Measurements from ENCODE around the gene PKHD1.

Gene PKHD1

GRCh38 chr6:51910851-51911250, 176.6 kb downstream of the PKHD1 start:
- Histone ChIP-seq H3K4me3 (ENCODE audit: low read depth, low read length) (no peak overlapping the region), H3K9ac (ENCODE audit: low read depth, low read length) (no peak overlapping the region), H3K9me3 (ENCODE audit: control insufficient read depth, insufficient read depth, low read length) (no peaks in the 10 kb centered on the region), H3K4me1 (ENCODE audit: control insufficient read depth, insufficient read depth, low read length) (peaks cover 4% of the 10 kb centered on the region), H3K27me3 (ENCODE audit: control insufficient read depth, insufficient read depth, low read length) (no peaks in the 10 kb centered on the region), H3K36me3 (ENCODE audit: control insufficient read depth, insufficient read depth, low read length) (no peaks in the 10 kb centered on the region)

- no peak overlapping the region for H3K9ac ChIP-seq (ENCODE audit: low read depth, low read length)
- H3K4me1 ChIP-seq (ENCODE audit: control insufficient read depth, insufficient read depth, low read length) = peaks cover 4% of the 10 kb centered on the region
- no peaks in the 10 kb centered on the region for H3K9me3 ChIP-seq (ENCODE audit: control insufficient read depth, insufficient read depth, low read length)
- H3K4me3 ChIP-seq (ENCODE audit: low read depth, low read length) = no peak overlapping the region
- no peaks in the 10 kb centered on the region for H3K36me3 ChIP-seq (ENCODE audit: control insufficient read depth, insufficient read depth, low read length)
- H3K27me3 ChIP-seq (ENCODE audit: control insufficient read depth, insufficient read depth, low read length) = no peaks in the 10 kb centered on the region
Observed at GRCh38 chr6:51908243-51908642, 179.2 kb downstream of the PKHD1 start.

- Histone ChIP-seq H3K4me1 (ENCODE audit: control insufficient read depth, insufficient read depth, low read length) (no peaks in the 10 kb centered on the region), H3K4me3 (ENCODE audit: low read depth, low read length) (no peak overlapping the region), H3K36me3 (ENCODE audit: control insufficient read depth, insufficient read depth, low read length) (no peaks in the 10 kb centered on the region), H3K9me3 (ENCODE audit: control insufficient read depth, insufficient read depth, low read length) (no peaks in the 10 kb centered on the region), H3K27me3 (ENCODE audit: control insufficient read depth, insufficient read depth, low read length) (no peaks in the 10 kb centered on the region), H3K9ac (ENCODE audit: low read depth, low read length) (no peak overlapping the region)
Observed at GRCh38 chr6:51901766-51902764, 185.3 kb downstream of the PKHD1 start.

GRCh38 chr6:51893366-51893765, 194.0 kb downstream of the PKHD1 start:
- Histone ChIP-seq H3K9ac (ENCODE audit: low read depth, low read length) (no peak overlapping the region), H3K4me3 (ENCODE audit: low read depth, low read length) (no peak overlapping the region), H3K4me1 (ENCODE audit: control insufficient read depth, insufficient read depth, low read length) (no peaks in the 10 kb centered on the region), H3K36me3 (ENCODE audit: control insufficient read depth, insufficient read depth, low read length) (no peaks in the 10 kb centered on the region), H3K9me3 (ENCODE audit: control insufficient read depth, insufficient read depth, low read length) (no peaks in the 10 kb centered on the region), H3K27me3 (ENCODE audit: control insufficient read depth, insufficient read depth, low read length) (no peaks in the 10 kb centered on the region)

- H3K36me3 ChIP-seq (ENCODE audit: control insufficient read depth, insufficient read depth, low read length) = no peaks in the 10 kb centered on the region
- no peaks in the 10 kb centered on the region for H3K9me3 ChIP-seq (ENCODE audit: control insufficient read depth, insufficient read depth, low read length)
- H3K9ac ChIP-seq (ENCODE audit: low read depth, low read length) = no peak overlapping the region
- no peaks in the 10 kb centered on the region for H3K27me3 ChIP-seq (ENCODE audit: control insufficient read depth, insufficient read depth, low read length)
- H3K4me1 ChIP-seq (ENCODE audit: control insufficient read depth, insufficient read depth, low read length) = no peaks in the 10 kb centered on the region
- no peak overlapping the region for H3K4me3 ChIP-seq (ENCODE audit: low read depth, low read length)
Observed at GRCh38 chr6:51892750-51893149, 194.7 kb downstream of the PKHD1 start.

- H3K4me3 ChIP-seq (ENCODE audit: low read depth, low read length) = no peak overlapping the region
- no peaks in the 10 kb centered on the region for H3K36me3 ChIP-seq (ENCODE audit: control insufficient read depth, insufficient read depth, low read length)
- no peaks in the 10 kb centered on the region for H3K27me3 ChIP-seq (ENCODE audit: control insufficient read depth, insufficient read depth, low read length)
- no peak overlapping the region for H3K9ac ChIP-seq (ENCODE audit: low read depth, low read length)
- no peaks in the 10 kb centered on the region for H3K4me1 ChIP-seq (ENCODE audit: control insufficient read depth, insufficient read depth, low read length)
- no peaks in the 10 kb centered on the region for H3K9me3 ChIP-seq (ENCODE audit: control insufficient read depth, insufficient read depth, low read length)
Observed at GRCh38 chr6:51892339-51892738, 195.1 kb downstream of the PKHD1 start.

GRCh38 chr6:51891784-51892183, 195.6 kb downstream of the PKHD1 start:
- Histone ChIP-seq H3K36me3 (ENCODE audit: control insufficient read depth, insufficient read depth, low read length) (no peaks in the 10 kb centered on the region), H3K27me3 (ENCODE audit: control insufficient read depth, insufficient read depth, low read length) (no peaks in the 10 kb centered on the region), H3K4me3 (ENCODE audit: low read depth, low read length) (no peak overlapping the region), H3K4me1 (ENCODE audit: control insufficient read depth, insufficient read depth, low read length) (no peaks in the 10 kb centered on the region), H3K9ac (ENCODE audit: low read depth, low read length) (no peak overlapping the region), H3K9me3 (ENCODE audit: control insufficient read depth, insufficient read depth, low read length) (no peaks in the 10 kb centered on the region)

- Histone ChIP-seq H3K9me3 (ENCODE audit: control insufficient read depth, insufficient read depth, low read length) (no peaks in the 10 kb centered on the region), H3K4me1 (ENCODE audit: control insufficient read depth, insufficient read depth, low read length) (peaks cover 11% of the 10 kb centered on the region), H3K27me3 (ENCODE audit: control insufficient read depth, insufficient read depth, low read length) (no peaks in the 10 kb centered on the region), H3K9ac (ENCODE audit: low read depth, low read length) (no peak overlapping the region), H3K4me3 (ENCODE audit: low read depth, low read length) (no peak overlapping the region), H3K36me3 (ENCODE audit: control insufficient read depth, insufficient read depth, low read length) (no peaks in the 10 kb centered on the region)
Observed at GRCh38 chr6:51887859-51888258, 199.6 kb downstream of the PKHD1 start.

- no peak overlapping the region for H3K4me3 ChIP-seq (ENCODE audit: low read depth, low read length)
- no peak overlapping the region for H3K9ac ChIP-seq (ENCODE audit: low read depth, low read length)
- no peaks in the 10 kb centered on the region for H3K27me3 ChIP-seq (ENCODE audit: control insufficient read depth, insufficient read depth, low read length)
- H3K9me3 ChIP-seq (ENCODE audit: control insufficient read depth, insufficient read depth, low read length) = no peaks in the 10 kb centered on the region
- H3K4me1 ChIP-seq (ENCODE audit: control insufficient read depth, insufficient read depth, low read length) = peaks cover 11% of the 10 kb centered on the region
- H3K36me3 ChIP-seq (ENCODE audit: control insufficient read depth, insufficient read depth, low read length) = no peaks in the 10 kb centered on the region
Observed at GRCh38 chr6:51885957-51886356, 201.5 kb downstream of the PKHD1 start.

- H3K4me3 ChIP-seq (ENCODE audit: low read depth, low read length) = no peak overlapping the region
- no peaks in the 10 kb centered on the region for H3K4me1 ChIP-seq (ENCODE audit: control insufficient read depth, insufficient read depth, low read length)
- no peaks in the 10 kb centered on the region for H3K36me3 ChIP-seq (ENCODE audit: control insufficient read depth, insufficient read depth, low read length)
- H3K27me3 ChIP-seq (ENCODE audit: control insufficient read depth, insufficient read depth, low read length) = no peaks in the 10 kb centered on the region
- H3K9me3 ChIP-seq (ENCODE audit: control insufficient read depth, insufficient read depth, low read length) = no peaks in the 10 kb centered on the region
- H3K9ac ChIP-seq (ENCODE audit: low read depth, low read length) = no peak overlapping the region
Observed at GRCh38 chr6:51868591-51869355, 218.6 kb downstream of the PKHD1 start.

GRCh38 chr6:51866867-51867266, 220.5 kb downstream of the PKHD1 start:
- Histone ChIP-seq H3K4me1 (ENCODE audit: control insufficient read depth, insufficient read depth, low read length) (no peaks in the 10 kb centered on the region), H3K36me3 (ENCODE audit: control insufficient read depth, insufficient read depth, low read length) (no peaks in the 10 kb centered on the region), H3K9ac (ENCODE audit: low read depth, low read length) (no peak overlapping the region), H3K9me3 (ENCODE audit: control insufficient read depth, insufficient read depth, low read length) (no peaks in the 10 kb centered on the region), H3K27me3 (ENCODE audit: control insufficient read depth, insufficient read depth, low read length) (no peaks in the 10 kb centered on the region), H3K4me3 (ENCODE audit: low read depth, low read length) (no peak overlapping the region)

- no peak overlapping the region for H3K4me3 ChIP-seq (ENCODE audit: low read depth, low read length)
Observed at GRCh38 chr6:51865996-51866395, 221.4 kb downstream of the PKHD1 start.

More at GRCh38 chr6:51865996-51866395, 221.4 kb downstream of the PKHD1 start:
- Histone ChIP-seq H3K9ac (ENCODE audit: low read depth, low read length) (no peak overlapping the region), H3K27me3 (ENCODE audit: control insufficient read depth, insufficient read depth, low read length) (no peaks in the 10 kb centered on the region), H3K4me1 (ENCODE audit: control insufficient read depth, insufficient read depth, low read length) (no peaks in the 10 kb centered on the region), H3K36me3 (ENCODE audit: control insufficient read depth, insufficient read depth, low read length) (no peaks in the 10 kb centered on the region), H3K9me3 (ENCODE audit: control insufficient read depth, insufficient read depth, low read length) (no peaks in the 10 kb centered on the region)

All from iPS-15b (cell line).